CD4-positive, alpha-beta T cell treated with Interleukin-10 for 1 hour (primary cell): Measurements from ENCODE around the gene LCN1.
"Not testable (repeated sequence)": the region's sequence is repeated elsewhere in the genome, so short reads cannot be mapped to it uniquely, and the experiment has no call there.

Experiments used
- DNase-seq: peaks from one replicate; pipeline ENCODE4 v3.0.0-alpha.2; 2020

The LCN1 gene

DNA sequence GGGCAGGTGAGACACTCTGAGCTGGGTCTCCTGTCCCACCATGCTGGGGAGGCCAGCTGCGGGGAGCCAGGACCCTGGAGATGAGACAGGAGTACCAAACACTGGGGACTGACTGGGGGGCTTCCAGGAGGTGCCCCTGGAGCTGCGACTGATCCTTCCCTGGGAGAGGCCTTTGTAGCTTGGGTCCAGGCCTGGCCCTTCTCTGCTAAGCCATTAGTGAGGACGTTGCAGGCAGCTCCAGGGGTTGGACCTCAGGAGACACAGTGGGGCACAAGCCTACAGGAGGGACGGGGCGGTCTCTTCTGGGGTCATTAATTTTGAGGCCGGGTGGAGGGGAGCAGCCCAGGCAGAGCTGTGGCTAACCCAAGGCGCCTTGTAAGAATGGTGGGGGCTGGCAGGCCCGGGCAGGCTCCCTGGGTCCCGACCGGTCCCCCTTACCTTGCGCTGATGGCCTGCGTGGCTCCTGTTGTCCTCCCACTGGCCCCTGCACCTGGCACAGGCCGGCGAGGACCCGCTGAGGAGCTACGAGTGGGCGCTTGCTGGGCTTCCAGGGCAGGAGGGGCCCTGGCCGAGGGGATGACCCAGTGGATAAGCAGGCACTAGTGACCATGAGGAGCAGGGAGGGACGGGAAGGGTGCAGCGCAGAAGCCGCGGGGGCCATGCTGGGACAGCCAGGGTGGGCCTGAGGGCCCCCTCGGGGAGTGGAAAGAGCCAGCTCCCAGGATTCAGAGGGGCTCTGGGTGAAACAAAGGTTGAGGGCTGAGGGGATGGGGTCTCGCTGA, 15.6 kb upstream of the LCN1 start:
- DNase-seq: no peak

DNA sequence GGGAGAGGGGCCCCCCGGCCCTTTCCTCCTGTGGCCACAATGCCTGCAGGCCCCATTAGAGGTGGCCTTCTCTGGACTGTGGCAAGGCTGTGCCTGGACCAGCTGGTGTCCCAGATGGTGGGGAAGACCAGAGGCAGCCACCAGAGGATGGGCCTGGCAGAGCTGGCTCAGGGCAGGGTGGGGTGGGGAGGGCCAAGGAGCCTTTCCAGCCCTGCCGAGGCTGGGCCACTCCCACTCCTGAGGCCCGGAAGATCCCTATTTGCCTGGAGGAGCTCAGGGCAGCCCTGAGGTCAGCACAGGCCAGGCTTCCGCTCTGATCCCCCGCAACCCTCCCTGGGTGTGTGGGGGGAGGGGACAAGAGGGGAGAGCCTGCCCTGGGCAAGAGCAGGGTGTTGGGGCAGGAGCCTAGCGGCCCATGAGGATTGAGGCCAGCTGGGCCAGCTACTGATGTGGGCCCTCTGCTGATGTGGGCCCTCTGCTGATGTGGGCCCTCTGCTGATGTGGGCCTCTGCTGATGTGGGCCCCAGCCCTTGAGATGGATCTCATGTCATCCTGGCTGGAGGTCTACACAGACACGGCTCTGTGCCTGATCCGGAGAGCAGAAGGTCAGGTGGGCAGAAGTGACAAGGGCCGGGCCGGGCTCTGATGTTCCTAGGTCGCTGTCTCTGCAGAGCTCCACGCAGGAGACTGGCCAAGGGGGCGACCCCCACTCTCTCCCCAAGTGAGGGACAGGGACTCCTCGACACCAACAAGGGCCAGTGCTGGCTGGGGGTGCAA, 14.7 kb upstream of the LCN1 start:
- DNase-seq: no peak

DNA sequence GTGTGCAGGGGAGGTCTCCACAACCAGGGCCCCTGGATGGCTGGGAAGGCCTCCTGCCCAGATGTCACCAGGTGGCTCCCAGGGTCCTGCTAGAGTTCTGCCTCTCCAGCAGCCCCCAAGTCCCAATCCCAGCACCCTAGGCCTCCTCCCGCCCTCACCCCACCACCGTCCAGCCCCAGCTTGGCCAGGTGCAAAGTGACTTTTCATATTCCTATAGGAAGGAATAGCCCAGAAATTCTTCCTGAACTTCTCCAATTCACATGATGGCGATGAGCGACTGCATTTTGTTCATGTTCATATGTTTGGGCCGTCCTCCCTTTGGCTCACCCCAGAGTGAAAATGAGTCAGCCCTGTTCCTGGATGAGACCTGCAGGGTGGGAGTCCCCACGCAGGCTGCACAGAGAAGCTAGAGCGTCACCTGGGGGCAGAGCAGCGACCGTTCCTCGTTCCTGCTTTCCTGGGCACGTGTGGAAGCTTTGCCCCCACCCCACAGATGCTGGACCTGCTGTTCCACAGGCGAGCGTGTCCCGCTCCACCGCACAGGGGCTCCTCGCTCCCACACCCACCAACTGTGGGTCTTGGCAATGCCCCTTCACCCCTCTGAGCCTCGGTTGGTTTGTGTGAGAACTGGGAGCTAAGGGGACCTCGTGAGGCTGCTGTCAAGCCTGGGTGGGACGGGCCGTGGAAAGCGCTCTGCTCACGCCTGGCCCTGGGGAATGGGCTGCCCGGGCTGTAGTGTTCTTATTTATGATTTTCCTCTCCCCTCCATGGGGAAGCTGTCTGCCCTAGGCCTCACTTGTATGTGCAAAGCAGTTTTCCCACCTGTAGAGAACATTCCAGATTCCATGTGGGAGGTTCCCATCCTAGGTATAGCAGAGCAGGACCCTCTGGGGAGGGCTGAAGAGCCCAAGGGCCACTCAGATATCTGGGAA, 13.9 kb upstream of the LCN1 start:
- no peak for DNase-seq

DNA sequence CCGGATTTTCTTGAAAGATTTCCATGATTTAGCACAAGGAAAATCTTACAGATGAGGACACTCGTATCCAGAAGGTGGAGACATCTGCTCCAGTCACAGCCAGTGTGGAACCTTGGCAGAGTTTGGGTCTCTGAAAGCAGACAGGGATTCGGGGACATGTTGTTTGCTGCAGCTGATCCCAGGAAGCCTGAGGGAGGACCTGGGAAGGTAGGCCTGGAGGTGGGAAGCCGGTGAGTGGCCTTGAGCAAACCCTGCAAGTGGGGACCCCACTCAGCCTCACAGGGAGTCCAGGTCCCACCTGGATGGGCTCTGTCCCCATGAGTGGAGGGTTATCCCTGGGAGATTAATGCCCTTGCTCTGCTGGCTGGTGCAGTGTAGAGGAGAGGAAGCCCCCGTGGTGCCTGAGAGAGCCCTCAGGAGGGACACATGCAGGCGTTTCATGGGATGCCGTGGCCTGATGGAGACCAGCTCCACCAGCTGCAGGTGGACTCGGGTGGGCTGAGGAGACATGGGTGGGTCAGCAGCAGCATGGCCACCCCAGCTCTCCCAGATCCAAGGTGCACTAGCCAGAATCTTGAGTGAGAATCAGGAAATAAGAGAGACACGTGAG, 12.9 kb upstream of the LCN1 start:
- DNase-seq: no peak

DNA sequence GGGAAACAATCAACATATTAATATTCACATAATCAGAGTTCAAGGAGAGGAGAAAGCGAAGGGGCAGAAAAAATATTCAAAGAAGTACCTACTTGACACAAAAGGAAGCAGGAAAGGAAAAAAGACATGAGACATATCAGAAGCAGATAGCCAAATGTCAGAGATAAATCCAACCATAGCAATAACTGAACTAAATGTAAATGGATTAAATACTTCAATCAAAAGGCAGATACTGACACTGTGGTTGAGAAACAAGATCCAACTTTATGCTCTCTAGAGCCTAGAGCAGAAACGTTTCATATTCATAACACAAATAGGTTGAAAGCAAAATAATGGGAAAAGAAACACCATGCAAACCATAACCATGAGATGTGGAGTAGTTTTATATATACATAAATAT, 11.8 kb upstream of the LCN1 start:
- DNase-seq: no peak

- DNase-seq: no peak
These were observed 9.0 kb upstream of the LCN1 start for GRCh38 chr9:135512241-135512603.

DNA sequence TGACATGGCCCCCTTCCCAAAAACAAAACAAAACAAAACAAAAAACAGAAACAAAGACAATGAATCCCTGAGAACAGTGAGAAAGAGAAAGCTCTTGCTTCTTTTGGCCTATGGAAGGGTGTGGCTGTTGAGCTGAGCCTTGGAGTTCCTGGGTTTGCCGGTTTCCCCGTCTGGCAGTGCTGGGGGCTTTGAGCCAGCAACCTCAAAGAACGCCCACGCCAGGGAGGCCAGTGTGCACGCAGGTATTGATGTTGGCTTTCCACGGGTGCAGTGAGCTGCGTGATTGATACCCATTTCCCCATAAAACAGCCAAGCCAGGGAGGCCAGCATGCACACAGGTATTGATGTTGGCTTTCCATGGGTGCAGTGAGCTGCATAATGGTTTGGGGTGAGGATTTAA, 8.3 kb upstream of the LCN1 start:
- no peak for DNase-seq

GRCh38 chr9:135513351-135513846, 7.8 kb upstream of the LCN1 start:
- DNase-seq: no peak

GRCh38 chr9:135513906-135514305, 7.3 kb upstream of the LCN1 start:
- DNase-seq: not testable (repeated sequence)

GRCh38 chr9:135514342-135515082, 6.7 kb upstream of the LCN1 start:
- no peak for DNase-seq

DNA sequence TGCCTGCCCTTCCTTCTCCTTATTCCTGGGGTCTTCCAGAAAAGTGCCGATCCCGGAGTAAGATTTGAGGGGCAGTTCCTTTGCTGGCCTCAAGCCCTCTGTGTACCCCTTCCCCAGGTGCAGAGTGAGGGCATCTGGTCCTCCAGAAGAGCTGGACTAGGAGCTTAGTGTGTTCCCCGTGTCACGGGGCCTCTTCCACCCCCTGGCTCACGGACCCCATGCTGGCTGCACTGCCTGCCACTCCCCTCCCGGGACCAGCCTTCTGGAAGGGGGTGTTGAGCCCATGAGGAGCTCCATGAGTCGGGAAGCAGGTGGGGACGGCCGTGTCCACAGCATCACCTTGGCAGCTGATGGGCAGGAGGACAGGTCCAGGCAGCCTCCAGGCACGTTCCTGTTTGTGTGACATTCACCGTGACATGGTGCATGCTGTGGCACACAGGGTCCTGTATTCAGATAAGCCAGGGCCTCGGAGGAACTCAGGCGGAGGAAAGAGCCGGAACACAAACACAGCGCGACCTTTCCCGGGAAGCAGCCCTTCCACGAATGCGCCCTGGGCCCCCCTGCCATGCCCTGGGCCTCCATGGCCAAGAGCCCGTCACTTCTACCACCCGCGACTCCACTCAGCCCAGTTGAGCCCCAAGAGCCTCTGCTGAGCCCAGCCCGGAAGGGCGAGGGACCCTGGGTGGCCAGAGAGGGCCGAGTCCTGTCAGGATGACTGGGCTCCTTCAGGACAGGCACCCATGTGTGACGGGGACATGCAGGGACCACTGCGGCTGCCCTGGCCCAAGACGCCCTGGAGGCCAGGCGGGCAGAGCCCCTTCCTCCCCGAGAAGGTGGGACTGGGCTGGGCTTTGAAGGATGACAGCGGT, 5.9 kb upstream of the LCN1 start:
- no peak for DNase-seq

- no peak for DNase-seq
These were observed 4.9 kb upstream of the LCN1 start for GRCh38 chr9:135516132-135516860.

DNA sequence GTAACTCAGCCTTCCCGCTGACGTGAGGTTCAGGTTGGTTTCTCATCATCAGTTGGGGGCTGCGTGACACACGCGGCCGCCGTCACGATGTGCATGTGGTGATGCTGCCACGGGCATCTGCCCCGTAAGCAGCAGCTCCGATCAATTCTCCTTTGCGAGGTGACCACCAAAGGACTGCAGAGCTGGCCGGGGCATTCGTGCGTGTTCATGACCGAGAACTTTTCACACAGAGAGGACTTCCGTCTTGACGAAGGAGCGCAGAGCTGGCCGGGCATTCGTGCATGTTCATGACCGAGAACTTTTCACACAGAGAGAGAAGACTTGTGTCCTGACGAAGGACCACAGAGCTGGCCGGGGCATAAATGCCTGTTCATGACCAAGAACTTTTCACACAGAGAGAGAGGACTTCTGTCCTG, 3.8 kb upstream of the LCN1 start:
- DNase-seq: no peak

GRCh38 chr9:135519179-135519971, 1.9 kb upstream of the LCN1 start:
- DNase-seq: no peak

GRCh38 chr9:135521608-135522095, 412 bp downstream of the LCN1 start:
- DNase-seq: no peak

- no peak for DNase-seq
These were observed 1.1 kb downstream of the LCN1 start for GRCh38 chr9:135522137-135522877.

DNA sequence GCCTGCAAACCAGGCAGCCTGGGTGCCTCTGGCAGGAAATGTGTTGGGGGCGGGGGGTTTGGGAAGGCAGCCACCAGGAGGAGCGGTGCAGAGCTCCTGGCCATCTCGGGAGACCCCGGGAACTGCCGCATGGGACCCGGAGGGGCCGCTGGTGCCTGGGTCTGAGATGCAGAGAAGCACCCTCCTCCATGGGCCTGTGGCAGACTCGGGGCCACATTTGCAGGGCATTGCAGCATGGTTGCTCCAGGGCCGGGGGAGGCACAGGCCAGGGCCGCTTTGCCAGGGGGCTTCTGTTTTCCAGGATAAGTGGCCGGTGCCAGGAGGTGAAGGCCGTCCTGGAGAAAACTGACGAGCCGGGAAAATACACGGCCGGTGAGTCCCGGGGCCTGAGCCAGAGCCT, 1.7 kb downstream of the LCN1 start:
- no peak for DNase-seq

GRCh38 chr9:135523521-135524129, 2.4 kb downstream of the LCN1 start:
- no peak for DNase-seq
